HG03378 (cell line): ENCODE data around the gene HOXA7.

ENCODE experiments used
- ATAC-seq: cut with Tn5 transposase; IDR thresholded peaks from one replicate; pipeline ENCODE4 v1.9.1; 2021; ENCODE audit warnings: mild to moderate bottlenecking, moderate library complexity; ENCODE audit not compliant: unreplicated experiment

HOXA7 gene

DNA sequence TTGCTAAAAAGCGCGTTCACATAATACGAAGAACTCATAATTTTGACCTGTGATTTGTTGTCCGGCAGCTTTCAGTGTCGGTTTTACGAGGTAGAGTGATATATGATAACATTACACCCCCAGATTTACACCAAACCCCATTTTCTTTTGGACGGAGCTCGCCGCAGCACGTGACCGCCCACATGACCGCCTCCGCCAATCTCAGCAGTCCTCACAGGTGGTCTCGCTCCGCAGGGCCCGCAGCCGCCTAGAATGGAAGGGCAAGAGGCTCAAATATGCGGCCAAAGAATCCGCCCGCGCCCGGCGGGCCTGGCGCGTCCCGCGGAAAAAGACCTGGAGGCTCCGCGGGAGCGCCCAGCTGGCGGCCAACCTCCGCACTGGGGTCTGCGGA lies at the start of gene HOXA7:
Gene HOXA7 (minus strand): TSS at position 168 of the 391 bp plus-strand sequence. CDS start 130 bp downstream, at position 38.
- no peak for ATAC-seq

DNA sequence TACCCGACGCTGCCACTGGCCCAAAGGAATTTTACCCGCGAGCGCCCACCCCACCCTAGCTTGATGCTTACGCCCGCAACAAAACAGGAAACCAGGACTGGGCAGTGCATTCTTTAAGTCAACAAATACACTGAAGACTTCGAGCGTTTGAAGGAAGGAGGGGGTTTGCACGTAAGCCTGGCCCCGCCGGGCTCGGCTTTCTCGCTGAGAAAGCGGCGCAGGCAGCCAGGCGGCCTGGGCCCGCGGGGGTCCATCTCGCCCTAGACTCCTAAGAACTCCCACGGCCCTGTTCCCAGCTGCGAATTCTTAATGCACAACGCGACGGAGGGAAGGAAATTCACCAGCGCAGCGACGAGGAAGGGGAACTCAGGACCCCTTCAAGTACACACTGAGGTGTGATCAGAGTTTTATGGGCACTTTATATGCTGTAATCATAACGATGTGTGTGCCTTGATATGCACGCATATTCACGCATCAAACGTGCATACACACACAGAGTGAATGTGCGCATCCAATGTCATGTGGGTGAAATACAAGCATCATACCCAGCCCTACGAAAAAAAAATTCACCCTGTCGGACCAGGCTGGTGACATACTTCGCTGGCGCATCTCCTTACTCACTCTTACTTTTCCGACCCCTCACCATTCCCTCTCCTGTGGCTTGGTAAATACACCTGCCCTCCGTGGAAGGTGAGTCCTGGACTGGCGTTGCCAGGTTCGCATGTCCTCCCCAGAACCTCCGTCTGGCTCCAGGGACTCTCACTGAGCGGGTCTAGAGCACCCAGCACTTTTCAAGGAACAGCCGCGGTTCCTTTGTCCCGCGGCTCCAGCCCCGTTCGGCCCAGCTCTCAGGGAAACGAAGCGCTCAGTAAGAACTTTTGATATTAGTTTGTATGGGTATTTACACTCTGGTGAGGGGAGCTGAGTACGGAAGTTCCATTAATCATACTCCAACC lies 49.1 kb upstream of the HOXA7 start:
- no peak for ATAC-seq

- ATAC-seq: no peak
Measured at GRCh38 chr7:27204851-27205322, 48.4 kb upstream of the HOXA7 start.

GRCh38 chr7:27203964-27204594 lies 47.6 kb upstream of the HOXA7 start:
- no peak for ATAC-seq

GRCh38 chr7:27203365-27203953 lies 47.0 kb upstream of the HOXA7 start:
- no peak for ATAC-seq

DNA sequence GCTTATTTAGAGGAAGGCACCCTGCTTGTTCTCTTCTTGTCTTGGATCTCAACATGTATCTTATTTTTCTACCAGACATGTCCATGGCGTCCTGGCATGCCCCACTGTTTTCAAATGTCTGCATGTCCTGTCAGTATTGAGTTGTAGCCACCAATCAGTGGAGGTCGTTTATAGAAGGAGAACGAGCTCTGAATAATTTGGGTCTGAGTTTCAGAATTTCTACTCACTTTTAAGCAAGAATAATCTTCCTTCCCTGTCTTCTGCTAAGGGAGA lies 46.3 kb upstream of the HOXA7 start:
- ATAC-seq: no peak

DNA sequence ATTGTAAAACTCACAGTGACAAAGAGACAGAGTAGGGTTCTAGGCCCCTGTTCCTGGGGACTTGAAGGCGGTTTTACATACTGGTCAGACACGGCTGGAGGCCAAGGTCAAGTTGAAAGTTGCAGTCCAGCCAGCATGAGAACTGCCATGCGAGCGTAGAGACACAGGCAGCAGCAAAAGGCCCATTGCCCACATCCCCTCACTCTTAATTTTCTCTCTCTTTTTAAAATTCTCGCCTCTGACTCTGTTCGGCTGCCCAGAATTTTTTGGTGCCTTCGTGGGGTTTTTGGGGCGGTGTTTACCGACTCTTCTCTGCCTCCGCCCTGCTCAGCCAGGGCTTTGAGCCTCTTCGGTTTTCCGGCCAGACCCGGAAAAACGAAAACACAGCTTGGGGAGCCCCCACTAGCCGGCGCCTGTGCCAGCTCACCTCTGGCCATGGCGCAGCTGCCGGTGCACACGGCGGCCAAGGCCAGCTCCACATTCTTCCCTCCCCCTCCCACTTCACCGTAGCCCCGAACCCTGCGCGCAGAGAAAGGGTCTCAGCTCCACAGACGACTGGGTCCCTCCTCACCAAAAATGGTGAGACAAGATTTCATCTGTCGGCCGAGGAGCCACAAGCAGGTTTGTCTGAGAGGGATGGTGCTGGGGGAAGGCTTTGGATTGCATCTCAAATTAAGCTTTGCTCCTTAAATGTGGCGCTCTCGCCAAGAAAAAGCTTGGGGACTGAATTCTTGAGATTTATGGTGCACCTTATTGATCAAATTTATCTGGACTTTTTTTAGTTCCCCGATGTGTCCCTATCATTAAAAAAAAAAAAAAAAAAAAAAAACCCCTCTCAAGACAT lies 45.8 kb upstream of the HOXA7 start:
- no peak for ATAC-seq

DNA sequence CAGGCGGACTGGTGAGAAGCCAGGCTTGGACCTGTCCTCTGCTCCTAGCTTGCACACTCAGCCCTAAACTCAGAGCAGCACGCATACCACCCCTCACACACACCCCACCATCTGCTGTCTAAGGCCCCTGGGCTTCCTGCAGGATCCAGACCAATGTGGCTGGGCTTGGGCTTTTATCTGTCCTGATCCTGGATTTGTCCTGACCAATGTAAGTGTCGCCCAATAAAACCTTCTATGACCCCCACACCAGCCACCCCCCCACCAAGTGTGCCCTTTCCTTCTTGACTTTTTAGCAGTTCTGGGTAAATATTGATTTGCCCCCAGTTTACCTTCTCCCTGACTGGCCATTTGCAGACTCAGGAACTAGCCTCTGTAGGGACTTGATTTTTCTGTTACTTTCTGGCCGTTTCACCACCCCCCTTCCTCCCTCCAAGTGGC lies 45.1 kb upstream of the HOXA7 start:
- no peak for ATAC-seq

DNA sequence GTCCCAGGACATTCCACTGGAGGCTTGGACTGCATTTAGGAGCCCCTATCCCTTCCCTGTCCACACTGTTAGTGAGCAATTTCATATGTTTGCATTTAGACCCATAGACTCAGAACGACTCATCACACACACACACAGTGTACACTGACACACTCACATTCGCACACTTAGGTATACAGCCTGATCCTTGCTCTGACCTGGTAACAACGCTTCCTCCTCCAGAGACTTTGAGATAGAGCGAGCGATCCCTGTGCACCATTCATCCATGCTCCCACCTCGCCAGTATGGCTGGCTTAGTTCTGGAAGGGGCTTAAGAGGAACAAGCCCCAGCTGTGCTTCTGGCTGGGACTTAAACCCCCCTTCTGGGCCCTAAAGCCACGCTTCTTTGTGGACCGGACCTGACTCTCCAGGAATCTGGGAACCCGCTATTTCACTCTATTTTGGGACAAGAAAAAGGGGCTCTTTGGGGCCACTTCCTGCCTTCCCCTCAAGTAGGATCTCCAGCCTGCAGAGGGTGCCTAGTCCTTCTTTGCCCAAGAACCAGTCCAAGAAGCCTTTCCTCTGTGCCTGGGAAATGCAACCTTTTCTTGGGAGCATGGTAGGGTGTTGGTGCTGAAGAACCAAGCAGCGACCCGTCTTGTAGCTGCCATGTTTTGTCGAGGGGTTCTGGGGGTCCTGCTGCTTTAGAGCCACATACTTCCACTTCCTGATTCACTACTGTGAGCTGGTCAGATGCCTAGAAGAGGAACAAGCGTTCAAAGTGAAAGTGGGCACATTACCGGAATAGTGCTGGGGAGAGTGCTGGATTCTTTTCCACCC lies 44.5 kb upstream of the HOXA7 start:
- ATAC-seq: no peak

GRCh38 chr7:27199849-27200760 lies 43.6 kb upstream of the HOXA7 start, which contains the start of gene HOXA13:
Gene HOXA13 (minus strand): TSS chr7:27200091. CDS start chr7:27200077, 14 bp downstream.
- no peak for ATAC-seq

DNA sequence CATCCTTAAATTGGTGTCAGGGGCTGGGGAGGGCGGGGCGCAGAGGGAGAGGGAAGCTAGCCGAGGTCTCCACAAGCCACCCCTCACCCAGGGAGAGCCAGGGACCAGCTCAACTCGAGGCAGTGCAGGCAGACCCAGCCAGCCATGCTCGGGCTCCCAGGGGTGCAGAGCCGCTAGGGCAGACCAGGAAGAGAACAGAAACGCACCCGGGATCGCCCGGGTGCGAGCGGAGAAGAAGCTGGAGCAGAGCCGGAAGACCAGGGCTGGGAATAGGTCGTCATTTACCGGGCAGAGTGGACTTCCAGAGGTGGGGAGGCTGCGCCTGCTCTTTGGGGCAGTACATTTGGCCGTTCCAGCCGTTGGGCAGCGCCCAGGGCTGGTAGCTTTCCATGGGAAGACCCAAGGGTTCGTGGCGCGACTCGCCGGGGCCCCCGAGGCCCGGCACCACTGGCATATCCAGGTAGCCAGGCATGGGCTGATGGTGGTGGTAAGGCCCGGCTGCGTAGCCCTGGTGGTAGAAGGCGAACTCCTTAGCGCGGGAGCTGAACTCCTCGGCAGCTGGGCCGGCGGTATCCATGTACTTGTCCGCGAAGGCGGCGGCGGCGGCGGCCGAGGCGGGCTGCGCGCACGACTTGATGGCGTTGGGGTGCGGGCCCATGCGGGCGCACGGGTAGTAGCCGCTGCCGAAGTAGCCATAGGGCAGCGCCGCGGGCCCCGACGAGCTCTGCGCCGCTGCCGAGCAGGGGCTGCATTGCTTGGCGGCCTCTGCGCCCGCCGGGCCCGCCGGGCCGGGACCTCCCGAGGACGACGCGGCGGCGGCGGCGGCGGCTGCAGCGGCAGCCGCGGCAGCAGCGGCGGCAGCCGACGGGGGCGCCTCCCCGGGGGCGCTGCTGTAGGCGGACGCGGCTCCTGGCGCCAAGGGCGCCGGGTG lies 42.7 kb upstream of the HOXA7 start:
- ATAC-seq: no peak

- no peak for ATAC-seq
Measured at GRCh38 chr7:27198138-27198841, 41.8 kb upstream of the HOXA7 start.

DNA sequence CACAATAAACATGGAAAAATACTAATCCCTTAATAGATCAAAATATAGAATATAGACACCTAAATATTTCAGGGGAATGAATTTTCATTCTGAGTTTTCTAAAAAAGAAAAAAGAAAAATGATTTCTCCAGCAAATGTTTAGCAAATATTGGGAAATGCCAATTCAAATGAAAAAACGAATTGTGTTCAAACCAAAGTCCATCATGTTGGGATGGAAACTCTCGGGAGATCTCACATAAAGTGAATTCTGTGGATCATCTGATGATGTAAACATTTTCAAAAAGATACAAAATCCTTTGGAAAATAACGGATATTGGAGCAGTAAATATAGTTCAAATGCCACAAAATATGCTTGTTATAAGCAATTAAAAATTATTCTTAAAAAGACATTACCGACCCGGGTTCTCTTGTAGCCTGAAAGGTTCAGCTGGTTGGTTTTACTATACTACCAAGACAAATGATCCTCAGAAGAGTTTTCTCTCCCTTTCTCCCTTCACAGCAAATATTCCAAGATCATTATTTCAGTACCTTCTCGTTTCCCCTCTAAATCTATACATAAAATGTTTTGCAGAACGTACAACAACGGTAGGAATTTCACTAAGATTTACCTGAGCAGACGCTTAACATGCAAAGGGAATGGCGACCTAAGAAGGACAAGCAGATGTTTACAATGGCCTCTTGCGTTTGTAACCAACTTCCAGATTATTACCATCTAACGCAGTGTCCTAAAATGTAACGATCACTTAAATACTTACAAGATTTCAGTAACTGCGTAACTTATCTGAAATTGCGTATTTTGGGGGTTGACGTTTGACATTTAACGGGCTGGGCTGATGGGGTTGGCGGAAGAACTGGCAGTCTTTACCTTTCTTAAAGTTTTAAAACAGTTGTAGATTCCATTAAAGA lies 40.9 kb upstream of the HOXA7 start:
- ATAC-seq: no peak

- no peak for ATAC-seq
Measured at GRCh38 chr7:27196287-27196767, 39.9 kb upstream of the HOXA7 start.

DNA sequence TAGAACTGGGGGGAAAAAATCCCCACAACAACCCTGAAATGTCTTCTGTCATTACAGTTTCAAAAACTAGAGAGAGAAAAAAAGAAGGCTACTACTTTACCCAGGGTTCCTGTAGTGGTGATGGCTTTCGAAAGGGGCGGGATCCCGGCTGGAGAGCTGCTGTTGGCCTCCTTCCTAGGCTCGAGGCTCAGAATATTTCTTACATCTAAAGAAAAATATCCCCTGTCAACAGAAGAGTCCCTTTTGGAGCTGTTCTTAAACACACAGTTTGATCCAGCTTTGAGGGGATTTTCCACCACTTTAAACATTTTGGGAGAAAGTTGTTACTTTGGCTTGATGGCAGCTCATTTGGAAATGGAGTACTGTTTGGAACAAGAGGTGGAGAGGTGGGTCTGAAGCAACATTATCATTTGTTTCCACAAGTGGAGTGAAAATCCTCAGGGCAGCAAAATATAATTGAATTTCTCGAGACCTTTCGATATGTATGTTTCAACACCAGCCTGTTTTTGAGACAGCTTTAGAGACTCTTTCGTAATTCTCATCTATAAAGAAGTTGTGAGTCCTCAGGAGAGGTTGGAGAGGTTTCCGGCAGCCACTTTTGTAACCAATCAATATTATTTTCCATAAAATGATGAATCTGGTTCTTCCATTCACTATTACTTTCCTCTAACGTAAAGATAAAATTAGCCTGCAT lies 38.4 kb upstream of the HOXA7 start:
- ATAC-seq: no peak

GRCh38 chr7:27194002-27194352 lies 37.5 kb upstream of the HOXA7 start:
- no peak for ATAC-seq
